ENCODE measurements around the gene TRUB2.

DNA sequence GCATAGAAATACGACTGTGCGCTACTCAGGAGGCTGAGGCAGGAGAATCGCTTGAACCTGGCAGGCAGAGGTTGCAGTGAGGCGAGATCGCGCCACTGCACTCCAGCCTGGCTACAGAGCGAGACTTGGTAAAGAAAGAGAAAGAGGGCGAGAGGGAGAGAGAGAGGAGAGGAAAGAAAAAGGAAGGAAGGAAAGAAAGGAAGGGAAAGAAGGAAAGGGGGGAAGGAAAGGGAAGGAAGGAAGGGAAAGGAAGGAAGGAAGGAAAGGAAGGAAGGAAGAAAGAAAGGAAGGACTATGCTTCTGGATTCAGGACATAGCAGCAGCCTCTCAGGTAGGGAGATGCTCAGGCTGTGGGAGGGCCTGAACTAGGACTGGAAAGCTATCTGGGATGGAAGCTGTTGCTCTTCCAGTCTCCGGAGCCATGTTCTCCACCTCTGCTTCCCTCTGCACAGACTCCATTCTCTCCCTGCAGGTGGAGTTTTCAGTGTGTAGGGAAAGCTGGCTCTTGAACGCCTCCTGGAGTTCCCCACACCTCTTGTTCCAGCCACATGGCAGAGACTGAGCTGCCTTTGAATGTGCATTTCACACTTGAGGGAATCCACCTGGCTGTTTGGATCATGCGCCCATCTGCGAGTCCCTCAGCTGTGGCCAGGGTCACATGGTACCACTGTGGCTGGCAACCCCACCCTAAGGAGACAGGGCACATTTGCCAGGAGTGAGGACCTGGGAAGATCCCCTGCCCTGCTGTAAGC is 37.0 kb downstream of the TRUB2 start:
- TF ChIP-seq POLR2AphosphoS5 (IDR thresholded peaks at IDR 0.05; ENCODE audit: low read depth, low read length) (no peak), POLR2A (IDR thresholded peaks at IDR 0.05; ENCODE audit: low read depth, low read length) (no peak), TAF1 (IDR thresholded peaks at IDR 0.05; ENCODE audit: borderline replicate concordance, low read depth, low read length) (no peak)

Data from GM12892 (cell line).